Measurements from ENCODE around the gene SLC5A10.
"Not testable (repeated sequence)": the region's sequence is repeated elsewhere in the genome, so short reads cannot be mapped to it uniquely, and the experiment has no call there.

The SLC5A10 gene

GRCh38 chr17:18951941-18952842 lies at the start of gene SLC5A10:
TSS of gene SLC5A10 (plus strand) at chr17:18952165. CDS start at chr17:18952206, 41 bp downstream.
- no peak for DNase-seq

- DNase-seq = no peak
Observed at GRCh38 chr17:18904482-18904881, 47.5 kb upstream of the SLC5A10 start.

GRCh38 chr17:18905226-18905625 lies 46.7 kb upstream of the SLC5A10 start:
- DNase-seq = no peak

- no peak for DNase-seq
Observed at GRCh38 chr17:18910326-18910725, 41.6 kb upstream of the SLC5A10 start.

GRCh38 chr17:18910881-18911280 lies 41.1 kb upstream of the SLC5A10 start:
- DNase-seq = no peak

- DNase-seq = no peak
Observed at GRCh38 chr17:18916816-18917500, 35.0 kb upstream of the SLC5A10 start.

GRCh38 chr17:18917506-18918032 lies 34.4 kb upstream of the SLC5A10 start:
- no peak for DNase-seq

GRCh38 chr17:18919963-18920362 lies 32.0 kb upstream of the SLC5A10 start:
- no peak for DNase-seq

GRCh38 chr17:18920911-18921441 lies 31.0 kb upstream of the SLC5A10 start:
- no peak for DNase-seq

GRCh38 chr17:18921485-18921884 lies 30.5 kb upstream of the SLC5A10 start:
- DNase-seq = no peak

GRCh38 chr17:18921912-18922451 lies 30.0 kb upstream of the SLC5A10 start:
- DNase-seq = no peak

GRCh38 chr17:18922596-18922995 lies 29.4 kb upstream of the SLC5A10 start:
- not testable (repeated sequence) for DNase-seq

GRCh38 chr17:18925187-18925586 lies 26.8 kb upstream of the SLC5A10 start:
- DNase-seq = no peak

- DNase-seq = no peak
Observed at GRCh38 chr17:18928628-18929125, 23.3 kb upstream of the SLC5A10 start.

GRCh38 chr17:18932360-18933055 lies 19.5 kb upstream of the SLC5A10 start:
- DNase-seq = no peak

GRCh38 chr17:18933102-18934058 lies 18.6 kb upstream of the SLC5A10 start:
- no peak for DNase-seq

- DNase-seq = no peak
Observed at GRCh38 chr17:18937981-18938691, 13.8 kb upstream of the SLC5A10 start.

- no peak for DNase-seq
Observed at GRCh38 chr17:18938692-18939023, 13.3 kb upstream of the SLC5A10 start.

- DNase-seq = no peak
Observed at GRCh38 chr17:18944646-18945045, 7.3 kb upstream of the SLC5A10 start.

- no peak for DNase-seq
Observed at GRCh38 chr17:18946536-18946935, 5.4 kb upstream of the SLC5A10 start.

- DNase-seq = no peak
Observed at GRCh38 chr17:18947866-18948265, 4.1 kb upstream of the SLC5A10 start.

Data from midbrain (tissue), 1 donor.